ENCODE measurements around the gene C5orf34. TPM values are rescaled to one million over a fixed set of nuclear protein-coding genes. Genes with fewer than 3 reads are reported as not detected.
"Not testable (repeated sequence)": the region's sequence is repeated elsewhere in the genome, so short reads cannot be mapped to it uniquely, and the experiment has no call there.

The C5orf34 gene
- total RNA-seq, 4 donors from 2014 or later = 0.42 to 2.1 (median 1.6) TPM

GRCh38 chr5:43520615-43521014 lies 5.7 kb upstream of the C5orf34 start:
- intact Hi-C loops (cut with DNase I) = no loop called here
- 90 to 93% methylated on average over 1 of the region's 1 CpG for WGBS, 2 donors
- TF ChIP-seq POLR2A (IDR thresholded peaks at IDR 0.05) = no peak
- no peak for TF ChIP-seq CTCF (IDR thresholded peaks at IDR 0.05)

GRCh38 chr5:43515678-43516048 lies 715 bp upstream of the C5orf34 start:
- 36 to 50% methylated on average over 1 of the region's 1 CpG for WGBS, 2 donors
- intact Hi-C loops (cut with DNase I) = no loop called here
- Histone ChIP-seq H3K4me3 (replicated peaks in 1 of 3) (peak overlapping the region in 2 of 3 donors; percentile 46 to 55), H3K27me3 (no peaks in the 10 kb centered on the region), H3K4me1 (peaks cover 6 to 9% of the 10 kb centered on the region in 2 donors), H3K9me3 (no peaks in the 10 kb centered on the region), H3K27ac (peak overlapping the region in 2 of 3 donors; percentile 81 to 88), H3K36me3 (no peaks in the 10 kb centered on the region)
- no peak for DNase-seq
- no peak for TF ChIP-seq POLR2A (IDR thresholded peaks at IDR 0.05)
- TF ChIP-seq CTCF (IDR thresholded peaks at IDR 0.05) = no peak

More at GRCh38 chr5:43520615-43521014, 5.7 kb upstream of the C5orf34 start:
- peaks cover 0 to 3% of the 10 kb centered on the region in 2 donors for H3K4me1 ChIP-seq
- peaks cover 3 to 7% of the 10 kb centered on the region in 2 donors for H3K36me3 ChIP-seq
- H3K9me3 ChIP-seq = no peaks in the 10 kb centered on the region
- no peak overlapping the region for H3K27ac ChIP-seq
- no peak for DNase-seq
- H3K4me3 ChIP-seq (replicated peaks in 1 of 3) = no peak overlapping the region
- H3K27me3 ChIP-seq = no peaks in the 10 kb centered on the region

GRCh38 chr5:43514471-43514815 lies 505 bp downstream of the C5orf34 start:
- Histone ChIP-seq H3K27ac (peak overlapping the region; percentile 48 to 88 (median 57)), H3K36me3 (no peaks in the 10 kb centered on the region), H3K4me3 (replicated peaks in 1 of 3) (peak overlapping the region in 2 of 3 donors; percentile 46 to 55), H3K27me3 (no peaks in the 10 kb centered on the region), H3K9me3 (no peaks in the 10 kb centered on the region), H3K4me1 (peaks cover 6 to 9% of the 10 kb centered on the region in 2 donors)
- DNase-seq = no peak
- TF ChIP-seq POLR2A (IDR thresholded peaks at IDR 0.05) = no peak
- intact Hi-C loops (cut with DNase I) = no loop called here
- 1 to 2% methylated on average over 6 of the region's 6 CpGs for WGBS, 2 donors

DNA sequence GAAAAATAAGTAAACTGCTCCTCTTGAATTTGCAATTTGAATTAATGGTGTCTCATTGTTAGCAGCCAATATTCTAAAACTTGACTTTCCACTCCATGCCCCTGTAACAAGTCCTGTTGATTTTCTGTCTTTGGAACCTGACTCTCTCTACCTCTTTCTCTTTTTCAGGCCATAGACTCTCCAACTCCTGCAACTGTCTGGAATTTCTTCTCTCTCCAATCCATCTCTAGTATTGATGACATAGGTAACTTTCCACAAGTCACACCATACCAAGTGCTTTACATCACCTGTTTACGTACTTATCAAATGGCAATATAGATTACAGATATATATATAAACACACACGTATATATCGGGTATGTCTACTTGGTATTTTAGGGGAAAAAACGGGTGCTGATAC lies 923 bp downstream of the C5orf34 start:
- no peak overlapping the region for H3K27ac ChIP-seq
- WGBS, 2 donors = 28 to 33% methylated on average over 4 of the region's 4 CpGs
- no peak for TF ChIP-seq CTCF (IDR thresholded peaks at IDR 0.05)
- TF ChIP-seq POLR2A (IDR thresholded peaks at IDR 0.05) = no peak
- intact Hi-C loops (cut with DNase I) = no loop called here
- H3K4me3 ChIP-seq (replicated peaks in 1 of 3) = no peak overlapping the region
- no peaks in the 10 kb centered on the region for H3K36me3 ChIP-seq
- DNase-seq = no peak
- no peaks in the 10 kb centered on the region for H3K27me3 ChIP-seq
- no peaks in the 10 kb centered on the region for H3K9me3 ChIP-seq
- H3K4me1 ChIP-seq = peaks cover 6 to 9% of the 10 kb centered on the region in 2 donors

GRCh38 chr5:43511062-43511461 lies 3.9 kb downstream of the C5orf34 start:
- H3K27ac ChIP-seq; DNase-seq; H3K27me3 ChIP-seq; intact Hi-C loops (cut with DNase I); H3K4me3 ChIP-seq (replicated peaks in 1 of 3); H3K36me3 ChIP-seq; H3K4me1 ChIP-seq; H3K9me3 ChIP-seq: not testable (repeated sequence)
- 93% methylated on average over 19 to 25 of the region's 36 CpGs for WGBS, 2 donors

DNA sequence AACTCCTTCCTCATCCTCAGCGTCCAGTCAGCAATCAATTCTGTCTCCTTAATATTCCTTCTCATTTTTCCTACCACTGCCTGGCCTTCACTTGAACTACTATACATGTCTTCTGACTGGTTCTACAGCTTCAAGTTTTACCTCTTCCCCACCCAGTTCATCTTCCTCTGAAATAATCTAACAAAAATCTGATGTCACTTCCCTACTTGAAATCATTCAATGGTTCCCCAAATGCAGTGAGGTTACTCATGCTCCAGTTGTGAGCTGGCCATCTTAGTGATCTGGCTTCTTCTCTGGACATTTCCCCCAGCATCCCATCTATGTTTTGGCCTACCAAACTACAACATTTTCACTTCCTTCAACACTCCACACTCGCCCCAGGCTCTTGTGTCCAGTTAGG lies 16.4 kb downstream of the C5orf34 start:
- 91 to 96% methylated on average over 2 of the region's 2 CpGs for WGBS, 2 donors

More for the DNA sequence above, 16.4 kb downstream of the C5orf34 start:
- Histone ChIP-seq H3K9me3 (no peaks in the 10 kb centered on the region), H3K27ac (no peak overlapping the region), H3K4me1 (no peaks in the 10 kb centered on the region), H3K36me3 (no peaks in the 10 kb centered on the region), H3K27me3 (no peaks in the 10 kb centered on the region), H3K4me3 (replicated peaks in 1 of 3) (no peak overlapping the region)
- no peak for DNase-seq
- intact Hi-C loops (cut with DNase I) = no loop called here
- TF ChIP-seq CTCF (IDR thresholded peaks at IDR 0.05) = no peak
- TF ChIP-seq POLR2A (IDR thresholded peaks at IDR 0.05) = no peak
